HG03342 (cell line): ENCODE results near the gene RGS9.
"Not testable (repeated sequence)": the region's sequence is repeated elsewhere in the genome, so short reads cannot be mapped to it uniquely, and the experiment has no call there.

Source experiments
- ATAC-seq: cut with Tn5 transposase; IDR thresholded peaks from one replicate; pipeline ENCODE4 v1.9.1; 2021; ENCODE audit warnings: mild to moderate bottlenecking, moderate library complexity; ENCODE audit not compliant: unreplicated experiment

Gene RGS9

DNA sequence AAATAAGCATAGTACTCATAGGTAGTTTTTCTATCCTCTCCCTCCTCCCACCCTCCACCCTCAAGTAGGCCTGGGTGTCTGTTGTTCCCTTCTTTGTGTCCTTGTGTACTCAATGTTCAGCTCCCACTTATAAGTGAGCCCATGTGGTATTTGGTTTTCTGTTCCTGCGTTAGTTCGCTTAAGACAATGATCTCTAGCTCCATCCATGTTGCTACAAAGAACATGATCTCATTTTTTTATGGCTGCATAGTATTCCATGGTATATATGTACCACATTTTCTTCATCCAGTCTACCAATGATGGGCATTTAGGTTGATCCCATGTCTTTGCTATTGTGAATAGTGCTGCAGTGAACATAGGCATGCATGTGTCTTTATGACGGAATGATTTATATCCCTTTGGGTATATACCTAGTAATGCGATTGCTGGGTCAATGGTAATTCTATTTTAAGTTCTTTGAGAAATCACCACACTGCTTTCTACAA lies 43.6 kb downstream of the RGS9 start:
- ATAC-seq = not testable (repeated sequence)

DNA sequence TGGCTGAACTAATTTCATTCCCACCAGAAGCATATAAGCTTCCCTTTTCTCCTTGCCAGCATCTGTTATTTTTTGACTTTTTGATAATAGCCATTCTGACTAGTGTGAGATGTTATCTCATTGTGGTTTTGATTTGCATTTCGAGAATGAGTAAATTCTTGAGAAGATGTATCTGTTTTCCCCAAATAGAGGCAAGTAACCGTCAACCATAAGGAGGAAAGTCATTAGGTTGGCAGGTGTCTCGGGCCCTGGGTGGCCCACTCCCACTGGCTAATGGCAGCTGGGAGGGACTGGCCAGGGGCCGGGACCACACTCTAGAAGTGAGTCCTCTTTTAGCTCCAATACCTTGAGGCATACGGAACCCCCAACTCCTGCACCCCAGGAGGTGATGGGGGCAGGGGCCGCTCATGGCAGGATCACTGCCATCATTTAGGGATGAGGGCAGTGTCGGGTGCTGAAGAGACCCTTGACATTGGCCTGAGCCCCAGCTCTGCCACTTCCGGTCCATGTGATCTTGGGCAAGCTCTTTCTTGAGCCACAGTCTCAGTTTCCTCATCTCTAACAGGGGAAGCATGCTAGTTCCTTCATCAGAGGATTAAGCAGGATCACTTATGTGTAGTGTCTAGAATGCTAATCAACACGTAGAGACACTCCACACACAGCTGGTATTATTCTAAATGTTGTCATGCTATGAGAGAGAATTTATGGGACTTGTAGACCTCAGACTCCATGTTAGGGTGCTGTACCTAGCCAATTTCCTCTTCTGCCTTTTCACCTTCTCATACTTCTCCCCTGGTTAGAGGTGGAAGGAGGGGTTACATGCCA lies 44.3 kb downstream of the RGS9 start:
- peak; percentile 65 for ATAC-seq

DNA sequence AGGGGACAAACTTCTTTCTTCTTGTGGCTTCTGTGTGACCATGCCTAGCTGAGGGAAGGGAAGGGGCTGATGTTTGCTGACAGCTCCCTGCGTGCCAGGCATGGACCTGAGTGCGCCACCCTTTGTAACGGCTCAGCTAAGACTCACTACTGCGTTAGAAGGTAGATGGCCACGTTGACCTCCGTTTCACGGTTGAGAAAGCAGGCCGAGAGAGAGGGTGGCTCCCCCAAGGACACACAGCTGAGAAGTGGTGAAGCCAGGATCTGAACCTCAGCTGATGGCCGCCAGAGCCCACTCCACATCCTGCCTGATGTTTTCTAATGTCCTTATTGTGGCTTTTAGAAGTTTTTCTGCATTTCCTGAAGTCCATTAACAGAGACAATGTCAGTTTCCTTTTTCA lies 45.1 kb downstream of the RGS9 start:
- ATAC-seq = peak; percentile 4

DNA sequence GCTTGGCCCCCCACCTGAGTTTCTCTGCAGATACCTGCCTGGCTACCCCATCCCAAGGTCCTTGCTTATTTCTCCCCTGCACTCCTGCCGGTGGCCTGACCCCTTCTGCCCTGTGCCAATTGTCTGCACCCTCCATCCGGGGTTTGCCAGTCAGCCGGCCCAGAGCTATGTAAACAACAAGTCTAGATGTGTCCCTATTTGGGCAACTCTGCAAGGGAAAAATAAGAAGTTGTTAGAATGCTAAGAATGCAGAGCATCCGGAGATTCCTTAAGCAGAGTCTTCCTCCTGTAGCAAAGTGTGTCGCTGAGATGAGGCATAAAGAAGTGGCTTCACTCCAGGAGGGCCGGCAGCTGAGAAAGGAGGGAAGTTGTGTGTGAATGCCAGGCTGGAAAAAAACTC lies 46.6 kb downstream of the RGS9 start:
- ATAC-seq = no peak

DNA sequence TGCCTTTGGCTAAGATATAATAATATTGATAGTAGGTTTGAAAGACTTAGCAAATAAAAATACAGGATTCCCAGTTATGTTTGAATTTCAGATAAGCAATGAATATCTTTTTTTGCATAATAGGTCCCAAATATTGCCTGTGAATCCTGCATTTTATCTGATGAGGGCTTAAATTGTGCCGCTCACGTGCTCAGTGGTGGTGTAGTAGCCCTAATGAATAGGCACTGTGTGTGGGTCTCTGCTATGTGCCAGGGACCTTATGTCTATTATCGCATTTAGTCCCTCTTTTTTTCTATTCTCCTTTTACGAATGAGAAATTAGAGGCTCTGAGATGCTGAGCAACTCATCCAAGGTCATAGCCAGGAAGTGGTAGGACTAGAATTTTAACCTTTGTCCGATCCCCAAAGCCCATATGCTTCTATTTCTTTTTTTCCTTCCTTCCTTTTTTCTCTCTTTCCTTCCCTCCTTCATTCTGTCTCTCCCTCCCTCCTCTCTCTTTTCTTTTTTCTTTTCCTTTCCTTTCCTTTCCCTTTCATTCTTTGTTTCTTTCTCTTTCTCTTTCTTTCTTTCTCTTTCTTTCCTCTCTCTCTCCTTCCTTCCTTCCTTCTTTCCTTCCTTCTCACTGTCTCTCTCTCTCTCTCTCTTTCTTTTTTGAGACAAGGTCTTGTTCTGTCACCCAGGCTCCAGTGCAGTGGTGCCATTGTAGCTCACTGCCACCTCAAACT lies 47.2 kb downstream of the RGS9 start:
- ATAC-seq = no peak

DNA sequence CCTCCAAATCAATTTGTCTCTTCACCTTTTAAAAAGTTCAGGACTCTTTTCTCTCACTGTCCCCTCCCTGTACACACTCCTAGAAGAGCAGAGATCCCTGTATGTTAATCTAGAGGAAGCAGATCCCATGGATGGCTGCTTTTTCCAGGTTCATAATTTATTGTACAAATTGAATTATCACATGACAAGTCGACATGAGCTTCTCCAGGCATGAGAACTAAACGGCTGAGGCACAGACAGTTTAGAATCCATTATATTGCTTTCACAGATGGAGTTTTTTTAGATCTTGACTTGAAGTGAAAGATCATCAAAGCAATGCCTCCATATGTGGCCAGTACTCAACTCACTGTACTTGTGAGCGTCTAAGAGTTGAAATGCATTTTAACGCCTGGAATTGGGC lies 47.9 kb downstream of the RGS9 start:
- no peak for ATAC-seq

DNA sequence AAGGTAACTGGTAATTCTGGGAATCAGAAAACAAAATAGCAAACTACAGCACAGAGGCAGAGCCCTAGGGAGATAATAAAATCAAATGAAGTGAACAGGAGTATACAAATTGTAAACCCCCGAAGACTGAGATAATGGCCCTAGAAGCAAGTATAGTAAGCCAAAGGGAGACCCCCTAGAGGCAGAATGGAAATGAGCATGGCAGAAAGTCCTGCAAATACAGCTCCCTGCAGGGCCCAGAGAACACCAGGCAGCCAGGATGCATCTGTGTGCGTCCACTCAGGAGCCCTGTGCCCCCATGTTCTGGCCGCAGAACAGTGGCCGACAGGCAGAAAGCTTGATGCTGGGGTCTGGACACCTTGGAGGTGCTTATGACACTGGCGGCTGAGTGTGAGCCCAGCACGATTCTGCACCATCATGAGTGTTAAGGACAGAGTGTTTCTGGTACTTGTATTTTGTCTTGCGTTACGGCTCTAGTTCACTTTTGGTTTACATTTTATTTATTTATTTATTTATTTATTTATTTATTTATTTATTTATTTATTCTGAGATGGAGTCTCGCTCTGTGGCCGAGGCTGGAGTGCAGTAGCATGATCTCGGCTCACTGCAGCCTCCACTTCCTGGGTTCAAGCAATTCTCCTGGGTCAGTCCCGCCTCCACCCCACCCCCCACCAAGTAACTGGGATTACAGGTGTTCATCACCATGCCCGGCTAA lies 48.7 kb downstream of the RGS9 start:
- ATAC-seq = no peak

DNA sequence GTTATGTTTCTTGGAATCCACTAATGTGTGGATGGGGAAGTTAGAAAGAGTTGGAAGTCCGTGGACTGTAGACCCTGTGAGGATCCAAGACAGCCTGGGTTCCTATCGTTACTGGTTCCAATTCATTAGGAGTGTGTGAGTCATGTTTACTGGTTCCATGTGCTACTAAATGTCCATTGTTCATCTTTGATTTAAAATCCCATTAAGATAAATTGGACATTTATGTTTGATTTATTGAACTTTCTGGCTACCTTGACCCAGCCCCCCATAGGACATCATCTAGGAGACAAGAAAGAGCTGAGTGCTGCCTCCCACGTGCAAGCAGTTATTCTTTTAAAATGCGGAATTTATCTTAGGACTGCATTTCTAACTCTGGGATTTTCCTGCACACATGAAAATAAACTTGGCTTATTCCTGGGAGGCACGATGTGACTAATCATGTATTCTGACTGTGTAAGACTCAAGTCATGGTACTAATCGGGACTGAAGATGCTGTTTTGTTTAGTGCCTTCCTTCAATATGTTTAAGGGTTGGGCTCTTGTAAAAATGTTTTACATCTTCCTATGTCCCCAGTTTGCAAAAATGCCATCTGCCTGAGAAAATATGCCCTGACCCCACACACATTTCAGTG lies 53.4 kb downstream of the RGS9 start:
- ATAC-seq = no peak

DNA sequence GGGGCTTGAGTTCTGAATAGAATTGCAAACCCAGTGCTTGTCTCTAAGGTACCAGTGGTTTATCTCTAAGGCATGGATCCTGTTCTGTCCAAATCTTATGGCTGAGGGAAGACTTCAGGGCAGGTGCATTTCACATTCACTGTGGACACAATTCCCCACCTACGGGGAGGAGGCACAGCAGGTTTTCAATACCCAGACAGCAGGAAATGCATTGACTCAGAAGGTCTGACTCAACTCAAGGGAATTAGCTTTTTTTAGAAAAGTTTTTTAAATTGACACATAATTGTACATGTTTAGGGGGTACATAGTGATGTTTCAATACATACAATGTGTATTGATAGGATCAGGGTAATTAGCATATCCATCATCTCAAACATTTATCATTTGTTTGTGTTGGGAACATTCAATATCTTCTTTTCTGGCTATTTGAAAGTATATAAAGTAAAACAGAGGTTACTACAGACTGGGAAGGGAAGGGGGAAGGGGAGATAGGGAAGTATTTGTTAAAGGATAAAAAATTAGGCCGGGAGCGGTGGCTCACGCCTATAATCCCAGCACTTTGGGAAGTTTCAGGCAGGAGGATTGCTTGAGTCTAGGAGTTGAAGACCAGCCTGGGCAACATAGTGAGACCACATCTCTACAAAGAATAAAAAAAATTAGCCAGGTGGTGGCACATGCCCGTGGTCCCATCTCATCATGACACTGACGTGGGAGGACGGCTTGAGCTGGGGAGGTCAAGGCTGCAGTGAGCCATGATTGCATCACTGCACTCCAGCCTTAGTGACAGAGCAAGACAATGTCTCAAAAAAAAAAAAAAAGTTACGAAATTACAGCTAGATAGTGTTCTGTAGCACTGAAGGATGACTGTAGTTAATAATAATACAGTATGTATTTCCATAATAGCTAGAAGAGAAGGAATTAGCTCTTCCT lies 54.9 kb downstream of the RGS9 start:
- no peak for ATAC-seq

DNA sequence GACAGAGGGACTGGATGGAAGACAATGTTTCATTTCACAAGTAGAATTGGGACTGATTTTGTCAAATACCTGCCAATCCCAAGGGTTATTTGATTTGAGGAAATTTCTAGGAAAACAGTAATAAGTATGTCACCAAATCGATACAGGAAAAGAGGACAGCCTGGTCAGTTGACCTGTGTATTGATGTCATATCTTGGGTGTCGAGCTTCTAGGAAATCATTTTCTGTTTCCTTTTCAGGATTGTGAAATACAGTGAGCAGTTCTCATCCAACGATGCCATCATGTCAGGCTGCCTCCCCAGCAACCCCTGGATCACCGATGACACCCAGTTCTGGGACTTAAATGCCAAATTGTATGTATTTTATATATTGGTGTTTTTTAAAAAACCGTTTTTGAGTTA lies 56.1 kb downstream of the RGS9 start:
- ATAC-seq = no peak

DNA sequence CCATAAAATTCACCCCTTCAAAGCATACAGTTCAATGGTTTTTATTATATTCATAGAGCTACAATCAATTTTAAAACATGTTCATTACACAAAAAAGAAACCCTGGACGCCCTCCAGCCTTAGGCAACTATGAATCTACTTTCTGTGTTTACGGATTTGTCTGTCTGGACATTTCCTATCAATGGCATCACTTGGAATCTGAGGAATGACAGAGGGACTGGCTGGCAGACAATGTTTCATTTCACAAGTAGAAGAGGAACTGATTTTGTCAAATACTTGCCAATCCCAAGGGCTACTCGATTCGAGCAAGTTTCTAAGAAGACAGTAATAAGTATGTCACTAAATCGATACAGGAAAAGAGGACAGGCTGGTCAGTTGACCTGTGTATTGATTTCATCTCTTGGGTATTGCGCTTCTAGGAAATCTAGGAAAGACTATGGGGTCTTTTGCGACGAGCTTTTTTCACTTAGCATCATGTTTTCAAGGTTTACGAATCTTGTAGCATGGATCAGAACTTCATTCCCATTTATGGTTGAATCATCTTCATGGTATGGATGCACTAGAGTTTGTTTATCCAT lies 56.6 kb downstream of the RGS9 start:
- ATAC-seq = no peak

DNA sequence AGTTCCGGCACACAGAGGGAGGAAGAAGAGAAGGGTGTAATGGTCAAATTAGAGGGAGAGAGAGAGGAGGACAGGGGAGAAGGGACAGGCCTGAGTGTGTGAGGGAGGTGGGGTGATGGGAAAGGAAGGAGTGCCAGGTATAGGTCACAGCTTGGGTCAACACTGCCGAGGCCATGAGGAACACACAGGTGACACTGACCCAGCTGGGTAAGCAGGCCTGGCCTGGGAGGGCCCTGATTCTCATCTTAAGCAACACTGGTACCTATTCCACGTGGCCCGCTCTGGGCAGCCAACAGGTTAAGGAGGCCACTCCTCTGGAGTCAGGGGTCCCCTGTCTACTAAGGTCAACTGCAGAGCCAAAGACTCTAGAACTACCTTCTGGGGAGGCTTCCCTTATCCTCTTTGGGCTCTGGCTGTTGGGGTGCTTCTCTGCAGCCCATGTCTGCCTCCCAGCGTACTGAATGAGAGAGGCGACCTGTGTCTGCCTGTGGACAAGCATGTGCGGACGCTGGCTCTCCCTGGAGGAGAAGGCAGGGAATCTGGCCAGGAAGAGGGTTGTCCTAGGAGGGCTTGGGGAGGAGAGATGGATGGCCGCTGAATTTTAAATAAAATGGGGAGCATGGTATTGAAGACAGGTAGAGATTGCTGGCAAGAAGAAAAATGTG lies 57.6 kb downstream of the RGS9 start:
- no peak for ATAC-seq

DNA sequence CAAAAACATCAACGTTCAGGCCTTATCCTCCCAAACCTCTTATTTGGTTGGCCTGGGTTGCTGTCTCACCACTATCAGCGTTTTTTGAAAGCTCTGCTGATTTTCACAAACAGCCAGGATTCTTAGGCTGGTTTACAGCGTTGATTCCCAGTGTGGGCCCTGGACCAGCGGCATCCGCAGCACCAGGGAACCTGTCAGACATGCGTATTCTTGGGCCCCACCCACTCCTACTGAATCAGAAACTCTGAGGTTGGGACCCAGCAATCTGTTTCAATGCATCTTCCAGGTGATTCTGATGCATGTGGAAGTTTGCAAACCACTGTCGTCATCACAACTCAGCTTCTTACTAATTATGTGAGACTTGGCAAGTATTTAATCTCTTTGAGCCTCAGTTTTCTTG lies 58.5 kb downstream of the RGS9 start:
- no peak for ATAC-seq

DNA sequence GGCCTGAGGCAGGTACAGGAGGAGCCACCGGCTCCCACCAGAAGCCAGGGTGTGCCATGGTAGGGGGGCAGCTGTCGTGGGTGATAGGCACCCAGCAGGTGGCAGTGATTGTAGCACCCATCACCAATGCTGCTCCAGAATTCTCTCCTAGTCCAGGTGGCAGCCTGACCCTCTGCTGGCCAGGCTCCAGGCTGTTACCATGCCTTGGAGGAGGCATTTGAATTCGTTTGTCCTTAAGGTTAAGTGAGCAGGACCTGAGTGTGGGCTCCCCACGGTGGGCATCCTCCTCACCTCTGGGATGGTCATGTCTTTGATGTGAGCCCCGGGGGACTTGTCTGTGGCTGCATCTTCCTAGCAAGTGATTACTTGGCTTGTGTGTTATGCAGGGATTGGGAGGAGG lies 59.4 kb downstream of the RGS9 start:
- ATAC-seq = no peak

DNA sequence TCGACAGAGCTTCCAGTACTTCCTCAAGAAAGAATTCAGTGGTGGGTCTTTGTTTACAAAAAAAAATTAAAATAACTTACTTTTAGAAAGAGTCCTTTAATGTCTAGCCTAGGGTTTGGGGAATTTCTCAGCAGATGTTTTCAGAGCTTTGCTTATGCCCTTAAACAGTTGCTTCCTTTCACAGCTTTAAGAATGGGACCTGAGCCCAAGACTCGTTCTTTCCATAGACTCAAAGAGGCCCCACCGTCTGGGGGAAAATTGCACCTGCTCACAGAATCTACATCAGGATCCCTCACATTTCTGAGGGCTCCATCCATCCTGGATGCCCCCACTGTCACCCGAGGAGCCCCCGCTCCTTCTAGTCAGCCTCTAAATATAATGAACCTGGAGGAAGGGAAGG lies 60.0 kb downstream of the RGS9 start:
- no peak for ATAC-seq

DNA sequence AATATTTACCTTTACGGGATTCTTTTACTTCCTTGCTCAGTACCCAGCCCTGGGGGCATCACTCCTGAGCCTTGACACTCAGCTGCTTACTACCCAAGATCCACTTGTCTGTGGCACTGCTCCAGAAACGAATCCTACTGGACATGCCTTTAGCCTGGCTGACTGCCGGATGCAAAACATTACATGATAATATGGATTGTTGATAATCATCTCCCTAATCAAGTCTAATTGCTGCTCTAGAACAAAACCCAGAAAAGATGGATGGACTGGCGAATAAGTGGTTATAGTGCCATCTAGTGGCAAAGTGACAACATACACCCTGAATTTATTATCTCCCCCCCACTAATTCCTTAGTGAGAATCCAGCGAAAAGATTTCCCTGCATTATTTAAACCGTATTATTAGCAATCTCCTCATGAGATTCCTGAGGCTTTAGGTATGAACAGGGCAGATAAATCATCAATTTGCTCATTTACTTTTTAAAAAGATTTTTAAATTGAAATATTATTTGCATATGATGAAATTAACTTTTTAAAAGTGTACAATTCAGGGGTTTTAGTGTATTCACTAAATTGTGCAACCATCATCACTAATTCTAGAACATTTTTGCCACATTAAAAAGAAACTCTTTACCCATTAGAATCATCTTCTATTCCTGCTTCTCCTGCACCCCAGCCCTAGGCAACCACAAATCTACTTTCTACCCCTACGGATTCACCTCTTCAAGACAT lies 61.6 kb downstream of the RGS9 start:
- no peak for ATAC-seq

DNA sequence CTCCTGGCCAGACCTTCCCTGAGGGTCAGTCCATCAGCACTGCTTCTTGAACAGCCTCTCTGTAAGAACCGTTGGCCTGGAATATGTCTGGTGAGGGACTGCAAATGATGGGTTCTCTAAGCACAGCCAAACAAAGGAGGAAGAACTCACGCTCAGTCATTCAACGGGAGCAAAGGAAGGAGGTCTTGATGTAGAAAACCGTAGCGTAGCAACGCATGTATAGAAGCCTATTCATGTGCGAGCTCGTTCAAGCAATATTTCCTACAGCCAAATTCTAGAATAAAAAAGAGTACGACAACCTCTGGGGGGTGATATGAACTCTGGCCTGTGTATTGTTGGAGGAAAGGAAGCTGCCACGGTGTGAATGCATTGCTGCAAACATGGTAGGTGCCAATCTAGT lies 64.2 kb downstream of the RGS9 start:
- ATAC-seq = no peak

DNA sequence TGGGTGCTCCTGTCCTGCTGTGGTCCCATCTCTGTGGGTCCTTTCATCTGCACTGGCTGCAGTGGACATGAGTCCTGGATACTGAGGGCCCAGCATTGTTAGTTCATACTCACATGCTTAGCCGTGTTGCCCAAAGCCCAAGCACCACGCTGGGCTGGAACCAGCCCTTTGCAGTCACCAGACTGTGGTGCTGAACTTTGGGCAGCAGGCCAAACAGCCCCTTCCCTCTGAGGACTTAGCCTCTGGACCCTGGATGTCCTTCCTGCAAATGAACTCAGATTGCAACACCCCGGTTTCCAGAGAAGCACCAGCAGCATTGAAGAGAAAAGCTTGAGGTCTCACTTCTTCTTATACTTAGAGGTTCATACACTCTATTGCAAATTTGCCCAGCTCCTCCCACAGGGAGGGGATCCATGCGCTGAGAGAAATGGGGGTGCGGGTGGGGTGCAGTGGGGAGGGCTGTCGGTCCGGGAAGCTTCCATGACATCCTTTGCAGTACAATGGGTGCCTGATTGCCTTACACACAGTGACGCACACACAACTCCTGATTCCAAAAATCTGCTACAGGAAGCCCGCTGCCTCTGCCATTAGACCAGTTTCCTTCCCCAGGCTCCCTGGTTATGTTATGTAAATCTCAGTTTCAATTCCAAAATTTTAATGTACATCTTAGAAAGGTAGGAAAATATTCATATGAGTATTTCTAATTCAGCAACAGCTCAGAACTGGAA lies 65.8 kb downstream of the RGS9 start:
- ATAC-seq = no peak
